Vagina (tissue), 2 donors: Measurements from ENCODE around the gene MTARC2. TPM values are rescaled to one million over a fixed set of nuclear protein-coding genes. Genes with fewer than 3 reads are reported as not detected.
A peak's percentile ranks its signal among the peaks of the same experiment; 100 is the strongest.

Source experiments
- DNase-seq, 2 donors: peaks; one replicate each; pipeline ENCODE4 v3.0.0-alpha.2; 2017; ENCODE audit errors: extremely low spot score in 2 of 2
- H3K27ac ChIP-seq: fragments of 200-600 bp; sonication (generic); one replicate; pipeline ENCODE4 v1.5.1; 2019
- H3K27me3 ChIP-seq: fragments of 200-600 bp; sonication (generic); one replicate; pipeline ENCODE4 v1.5.1; 2019
- H3K36me3 ChIP-seq, 2 donors: fragments of 200-600 bp; sonication (generic); one replicate each; pipeline ENCODE4 v1.5.1; 2017 to 2019
- H3K4me1 ChIP-seq: fragments of 200-600 bp; sonication (generic); one replicate; pipeline ENCODE4 v1.5.1; 2019
- H3K4me3 ChIP-seq, 2 donors: fragments of 200-600 bp; sonication (generic); 1 replicate in 1 of 2; 2 replicates in 1 of 2; pipeline ENCODE4 v1.5.1; 2016 to 2019
- H3K9me3 ChIP-seq: fragments of 200-600 bp; sonication (generic); one replicate; pipeline ENCODE4 v1.5.1; 2019
- POLR2A ChIP-seq, 2 donors: fragments of 450-650 bp; IDR thresholded peaks; one replicate each; pipeline ENCODE4 v1.6.1; 2017; ENCODE audit warnings: antibody characterized with exemption in 2 of 2, mild to moderate bottlenecking in 2 of 2, moderate library complexity in 2 of 2
- POLR2AphosphoS5 ChIP-seq, 2 donors: sonication (generic); formaldehyde crosslinking; IDR thresholded peaks; one replicate each; pipeline ENCODE4 v1.9.0; 2017; ENCODE audit warnings: antibody characterized with exemption in 2 of 2, mild to moderate bottlenecking in 2 of 2, low read depth in 1 of 2; ENCODE audit not compliant: insufficient read depth in 1 of 2
- intact Hi-C: fragments of 100-400 bp; cut with DNase I; formaldehyde crosslinking; loops from one replicate; pipeline ENCODE4 v1.15.1; 2023
- total RNA-seq: library from RNA; depleted of rRNA; stranded (reverse); fragments of >200 nt; gene quantifications from one replicate; pipeline ENCODE4 v1.2.3, GENCODE V29; 2016
- TF ChIP-seq, protein P1 (sequence below), 3 experiments: fragments of 450-650 bp in 2 of 3; fragments of 200-600 bp in 1 of 3; sonication (generic) in 1 of 3; IDR thresholded peaks; one replicate each; pipeline ENCODE4 v1.5.1; 2017 to 2019; ENCODE audit warnings: antibody characterized with exemption in 3 of 3, mild to moderate bottlenecking in 2 of 3, moderate library complexity in 2 of 3

Gene MTARC2
- total RNA-seq, 1 donor from 2014 or later, result 14.7 TPM

DNA sequence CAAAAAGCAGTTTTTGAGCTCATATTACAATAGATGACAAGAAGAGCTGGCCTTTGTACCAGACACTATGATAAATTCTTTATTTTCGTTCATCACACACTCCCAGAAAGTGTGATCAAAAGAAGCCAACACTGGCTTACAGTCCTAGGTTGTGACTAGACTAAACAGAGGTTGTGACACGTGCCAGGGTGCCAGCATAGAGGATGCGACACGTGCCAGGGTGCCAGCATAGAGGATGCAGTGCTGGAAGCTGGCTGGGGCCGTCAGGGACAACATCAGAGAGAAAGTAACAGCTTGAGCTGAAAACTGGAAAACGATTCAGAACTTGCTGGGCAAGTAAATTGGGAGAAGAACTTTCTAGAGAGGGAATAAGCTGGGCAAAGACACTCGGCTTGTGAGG lies 40.8 kb downstream of the MTARC2 start:
- Histone ChIP-seq H3K27ac (no peak overlapping the region), H3K36me3 (no peaks in the 10 kb centered on the region), H3K27me3 (no peaks in the 10 kb centered on the region), H3K4me3 (no peak overlapping the region), H3K9me3 (no peaks in the 10 kb centered on the region), H3K4me1 (peaks cover 30% of the 10 kb centered on the region)
- intact Hi-C loops, result no loop called here
- no peak for TF ChIP-seq POLR2AphosphoS5 (IDR thresholded peaks at IDR 0.05; ENCODE audit: insufficient read depth in 1 of 2, low read depth in 1 of 2)
- TF ChIP-seq POLR2A (IDR thresholded peaks at IDR 0.05), result no peak
- TF ChIP-seq, protein P1, sequence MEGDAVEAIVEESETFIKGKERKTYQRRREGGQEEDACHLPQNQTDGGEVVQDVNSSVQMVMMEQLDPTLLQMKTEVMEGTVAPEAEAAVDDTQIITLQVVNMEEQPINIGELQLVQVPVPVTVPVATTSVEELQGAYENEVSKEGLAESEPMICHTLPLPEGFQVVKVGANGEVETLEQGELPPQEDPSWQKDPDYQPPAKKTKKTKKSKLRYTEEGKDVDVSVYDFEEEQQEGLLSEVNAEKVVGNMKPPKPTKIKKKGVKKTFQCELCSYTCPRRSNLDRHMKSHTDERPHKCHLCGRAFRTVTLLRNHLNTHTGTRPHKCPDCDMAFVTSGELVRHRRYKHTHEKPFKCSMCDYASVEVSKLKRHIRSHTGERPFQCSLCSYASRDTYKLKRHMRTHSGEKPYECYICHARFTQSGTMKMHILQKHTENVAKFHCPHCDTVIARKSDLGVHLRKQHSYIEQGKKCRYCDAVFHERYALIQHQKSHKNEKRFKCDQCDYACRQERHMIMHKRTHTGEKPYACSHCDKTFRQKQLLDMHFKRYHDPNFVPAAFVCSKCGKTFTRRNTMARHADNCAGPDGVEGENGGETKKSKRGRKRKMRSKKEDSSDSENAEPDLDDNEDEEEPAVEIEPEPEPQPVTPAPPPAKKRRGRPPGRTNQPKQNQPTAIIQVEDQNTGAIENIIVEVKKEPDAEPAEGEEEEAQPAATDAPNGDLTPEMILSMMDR (IDR thresholded peaks at IDR 0.05), result no peak
- DNase-seq, result peak in 1 of 2 donors; percentile 70

DNA sequence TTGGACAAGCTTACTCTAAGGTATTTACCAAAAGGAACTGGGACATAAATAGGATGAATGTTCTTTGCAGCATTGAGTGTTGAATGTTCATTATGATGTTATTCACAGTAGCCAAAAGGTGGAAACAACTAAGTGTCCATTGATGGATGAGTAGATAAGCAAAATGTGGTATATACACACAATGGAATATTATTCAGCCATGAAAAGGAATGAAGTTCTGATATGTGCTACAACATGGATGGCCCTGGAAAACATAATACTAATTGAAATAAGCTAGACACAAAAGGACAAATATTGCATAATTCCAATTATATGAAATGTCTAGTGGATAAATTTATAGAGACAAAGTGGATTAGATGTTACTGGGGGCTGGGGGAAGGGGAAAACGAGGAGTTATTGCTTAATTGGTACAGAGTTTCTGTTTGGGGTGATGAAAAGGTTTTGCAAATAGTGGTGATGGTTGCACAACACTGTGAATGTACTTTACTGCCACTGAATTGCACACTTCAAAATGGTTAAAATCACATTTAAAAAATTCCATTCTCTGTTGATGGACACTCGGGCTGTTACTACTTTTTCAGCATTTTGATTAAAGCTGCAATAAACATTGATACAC lies 41.5 kb downstream of the MTARC2 start:
- Histone ChIP-seq H3K36me3 (no peaks in the 10 kb centered on the region), H3K27me3 (no peaks in the 10 kb centered on the region), H3K4me3 (no peak overlapping the region), H3K9me3 (no peaks in the 10 kb centered on the region), H3K27ac (no peak overlapping the region), H3K4me1 (peaks cover 30% of the 10 kb centered on the region)
- intact Hi-C loops, result no loop called here
- TF ChIP-seq POLR2AphosphoS5 (IDR thresholded peaks at IDR 0.05; ENCODE audit: insufficient read depth in 1 of 2, low read depth in 1 of 2) (no peak), POLR2A (IDR thresholded peaks at IDR 0.05) (no peak)
- TF ChIP-seq, protein P1 (IDR thresholded peaks at IDR 0.05), result no peak
- no peak for DNase-seq

DNA sequence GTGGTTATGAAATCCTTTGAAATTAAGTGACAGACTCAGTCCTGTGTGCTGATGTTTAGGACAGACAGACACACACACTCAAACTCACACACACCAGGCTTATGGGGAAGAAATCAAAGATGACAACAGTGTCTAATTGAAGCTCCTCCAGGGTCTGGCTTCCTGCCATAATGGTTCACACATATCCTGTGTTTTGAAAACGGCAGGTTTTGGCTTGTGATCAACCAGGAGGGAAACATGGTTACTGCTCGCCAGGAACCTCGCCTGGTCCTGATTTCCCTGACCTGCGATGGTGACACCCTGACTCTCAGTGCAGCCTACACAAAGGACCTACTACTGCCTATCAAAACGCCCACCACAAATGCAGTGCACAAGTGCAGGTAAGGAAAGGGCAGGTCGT lies 43.2 kb downstream of the MTARC2 start:
- intact Hi-C loops, result no loop called here
- H3K27ac ChIP-seq, result no peak overlapping the region
- no peaks in the 10 kb centered on the region for H3K27me3 ChIP-seq
- no peaks in the 10 kb centered on the region for H3K9me3 ChIP-seq
- H3K4me1 ChIP-seq, result peaks cover 24% of the 10 kb centered on the region
- peak in 1 of 2 donors; percentile 86 for DNase-seq
- TF ChIP-seq POLR2AphosphoS5 (IDR thresholded peaks at IDR 0.05; ENCODE audit: insufficient read depth in 1 of 2, low read depth in 1 of 2), result no peak
- TF ChIP-seq, protein P1 (IDR thresholded peaks at IDR 0.05), result no peak
- no peak for TF ChIP-seq POLR2A (IDR thresholded peaks at IDR 0.05)
- no peaks in the 10 kb centered on the region for H3K36me3 ChIP-seq
- H3K4me3 ChIP-seq, result no peak overlapping the region

DNA sequence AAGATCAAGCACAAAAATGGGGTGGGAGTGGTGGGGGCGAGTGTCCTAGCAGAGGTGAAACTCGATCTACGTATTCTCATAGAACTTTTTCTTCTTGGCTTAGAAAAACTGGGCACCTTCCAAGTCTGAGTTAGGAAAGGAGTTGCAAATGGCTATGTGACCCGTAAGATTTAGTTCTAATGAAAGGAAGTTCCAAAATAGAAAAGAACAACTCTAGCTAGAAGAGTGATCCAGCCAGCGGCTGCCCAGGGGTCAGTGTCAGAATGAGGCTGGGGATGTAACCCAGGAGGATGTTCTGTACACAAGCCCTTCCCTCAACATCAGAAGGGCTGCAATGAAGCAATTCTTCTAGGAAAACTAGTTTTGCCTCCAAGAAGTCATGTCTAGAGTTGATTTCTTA lies 43.8 kb downstream of the MTARC2 start:
- no peak overlapping the region for H3K27ac ChIP-seq
- peaks cover 23% of the 10 kb centered on the region for H3K4me1 ChIP-seq
- no peaks in the 10 kb centered on the region for H3K36me3 ChIP-seq
- no peaks in the 10 kb centered on the region for H3K27me3 ChIP-seq
- no peaks in the 10 kb centered on the region for H3K9me3 ChIP-seq
- intact Hi-C loops, result no loop called here
- no peak overlapping the region for H3K4me3 ChIP-seq
- DNase-seq, result peak in 1 of 2 donors; percentile 84
- TF ChIP-seq POLR2A (IDR thresholded peaks at IDR 0.05), result no peak
- TF ChIP-seq POLR2AphosphoS5 (IDR thresholded peaks at IDR 0.05; ENCODE audit: insufficient read depth in 1 of 2, low read depth in 1 of 2), result peak in 1 of 2 donors; percentile 50

DNA sequence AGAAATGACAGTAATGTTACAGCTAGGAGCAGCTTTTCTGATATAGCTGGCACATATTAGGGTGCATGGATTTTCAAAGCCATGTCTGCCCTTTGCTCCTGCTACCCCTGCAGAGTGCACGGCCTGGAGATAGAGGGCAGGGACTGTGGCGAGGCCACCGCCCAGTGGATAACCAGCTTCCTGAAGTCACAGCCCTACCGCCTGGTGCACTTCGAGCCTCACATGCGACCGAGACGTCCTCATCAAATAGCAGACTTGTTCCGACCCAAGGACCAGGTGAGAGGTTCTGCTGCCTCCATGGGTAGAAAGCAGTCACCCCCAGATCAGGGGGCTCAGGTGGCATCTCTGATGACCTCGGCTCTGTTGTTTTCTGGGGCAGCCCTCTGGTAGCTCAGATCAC lies 48.4 kb downstream of the MTARC2 start:
- intact Hi-C loops, result no loop called here

More for the DNA sequence above, 48.4 kb downstream of the MTARC2 start:
- no peaks in the 10 kb centered on the region for H3K36me3 ChIP-seq
- H3K9me3 ChIP-seq, result no peaks in the 10 kb centered on the region
- no peak overlapping the region for H3K27ac ChIP-seq
- no peak overlapping the region for H3K4me3 ChIP-seq
- H3K27me3 ChIP-seq, result no peaks in the 10 kb centered on the region
- DNase-seq, result peak in 1 of 2 donors; percentile 58
- peaks cover 9% of the 10 kb centered on the region for H3K4me1 ChIP-seq
- TF ChIP-seq, protein P1 (IDR thresholded peaks at IDR 0.05), result no peak
- TF ChIP-seq POLR2AphosphoS5 (IDR thresholded peaks at IDR 0.05; ENCODE audit: insufficient read depth in 1 of 2, low read depth in 1 of 2), result no peak
- TF ChIP-seq POLR2A (IDR thresholded peaks at IDR 0.05), result no peak
